Ovary (tissue), 3 donors: ENCODE data around the gene CPEB4.

ENCODE experiments used
- CTCF ChIP-seq, 3 donors: fragments of 450-650 bp in 2 of 3; fragments of 200-600 bp in 1 of 3; IDR thresholded peaks; one replicate each; pipeline versions ENCODE4 v1.5.1 to v1.8.0; 2016 to 2022; ENCODE audit warnings: antibody characterized with exemption in 3 of 3, mild to moderate bottlenecking in 1 of 3
- EP300 ChIP-seq: sonication (generic); formaldehyde crosslinking; IDR thresholded peaks from one replicate; pipeline ENCODE4 v1.6.1; 2017; ENCODE audit warnings: antibody characterized with exemption
- POLR2A ChIP-seq: fragments of 450-650 bp; IDR thresholded peaks from one replicate; pipeline ENCODE4 v1.6.1; 2017; ENCODE audit warnings: antibody characterized with exemption, mild to moderate bottlenecking, moderate library complexity
- donor health status: DM: no; HTN: no; CAD: no.

- TF ChIP-seq POLR2A: no peak
- TF ChIP-seq CTCF (IDR thresholded peaks at IDR 0.05): no peak
- no peak for TF ChIP-seq EP300
Observed at GRCh38 chr5:173848986-173849596, 39.1 kb upstream of the CPEB4 start.
